K562 (cell line): ENCODE measurements around the gene PELI3. TPM values are rescaled to one million over a fixed set of nuclear protein-coding genes. Genes with fewer than 3 reads are reported as not detected.

Experiments
- ATAC-seq: fragments of 200-7000 bp; cut with Tn5 transposase; 3 replicates; pipeline ENCODE4 v1.9.1; 2020; ENCODE audit warnings: moderate library complexity
- BruUV-seq: library from RNA; stranded (reverse); fragments of 400-500 nt; replicated peaks from 2 replicates; lab custom pipeline; 2021; lab: Mats Ljungman, UMichigan
- CTCF ChIA-PET: fragments of 300-600 bp; formaldehyde crosslinking; extraction: SDS; loops from one replicate; lab custom pipeline; 2021; ENCODE audit warnings: low intra/inter-chr PET ratio; lab: Yijun Ruan, JAX
- POLR2A ChIA-PET: fragments of 300-600, 350-650 bp; sonication (Branson Sonifier 250); formaldehyde crosslinking; extraction: SDS; loops from one replicate; lab custom pipeline; 2021; ENCODE audit warnings: antibody characterized with exemption, inconsistent platforms; lab: Yijun Ruan, JAX
- DNase-seq, 4 experiments: peaks; one replicate each; pipeline versions ENCODE4 v3.0.0 to v3.0.0-alpha.2; 2011 to 2018; ENCODE audit warnings: low spot score in 3 of 4, mixed read lengths in 3 of 4; ENCODE audit errors: extremely low read depth in 1 of 4
- FAIRE-seq: peaks from 2 replicates; lab custom pipeline; 2011; peaks lifted over from hg19 to GRCh38; lab: Jason Lieb, UNC
- H2AFZ ChIP-seq: 2 replicates; pipeline ENCODE4 v1.6.0; 2011; ENCODE audit warnings: low read depth, low read length, control low read depth, inconsistent platforms
- H3K27ac ChIP-seq: fragments of 200-600 bp; 3 replicates; pipeline ENCODE4 v1.8.0; 2011; ENCODE audit warnings: low read depth, mild to moderate bottlenecking, control low read depth, inconsistent platforms, low read length, moderate library complexity, mixed read lengths; ENCODE audit errors: extremely low read depth
- H3K27me3 ChIP-seq, 2 experiments: fragments of 300-600 bp in 1 of 2; 2 replicates in 1 of 2; 3 replicates in 1 of 2; pipeline versions ENCODE4 v1.6.0 to v1.8.0; 2011; ENCODE audit warnings: inconsistent platforms in 2 of 2, low read length in 2 of 2, mild to moderate bottlenecking in 1 of 2, mixed read lengths in 1 of 2, moderate library complexity in 1 of 2; ENCODE audit not compliant: control insufficient read depth in 2 of 2, insufficient read depth in 2 of 2
- H3K36me3 ChIP-seq: fragments of 300-600 bp; 3 replicates; pipeline ENCODE4 v1.8.0; 2011; ENCODE audit warnings: mild to moderate bottlenecking, low read length, inconsistent platforms; ENCODE audit not compliant: control insufficient read depth, insufficient read depth
- H3K4me1 ChIP-seq, 2 experiments: fragments of 200-600 bp in 1 of 2; replicated peaks in 1 of 2; 2 replicates in 1 of 2; 3 replicates in 1 of 2; pipeline versions ENCODE4 v1.5.1 to v1.8.0; 2011; ENCODE audit warnings: inconsistent platforms in 2 of 2, low read length in 2 of 2, mild to moderate bottlenecking in 1 of 2, mixed read lengths in 1 of 2, moderate library complexity in 1 of 2; ENCODE audit not compliant: control insufficient read depth in 2 of 2, insufficient read depth in 2 of 2
- H3K4me2 ChIP-seq: 2 replicates; pipeline ENCODE4 v1.6.1; 2011; ENCODE audit warnings: low read length, control low read depth, inconsistent platforms, mixed read lengths; ENCODE audit not compliant: insufficient read depth
- H3K4me3 ChIP-seq: fragments of 200-600 bp; sonication (generic), shearing (Covaris generic); 2 replicates; pipeline ENCODE4 v1.5.1; 2016; ENCODE audit warnings: control low read depth, inconsistent platforms
- H3K79me2 ChIP-seq: fragments of 200-600 bp; 3 replicates; pipeline ENCODE4 v1.8.0; 2011; ENCODE audit warnings: low read length, inconsistent platforms; ENCODE audit not compliant: control insufficient read depth, insufficient read depth
- H3K9ac ChIP-seq, 2 experiments: 2 replicates each; pipeline versions ENCODE4 v1.6.0 to v1.6.1; 2011; ENCODE audit warnings: low read depth in 2 of 2, low read length in 2 of 2, control low read depth in 1 of 2, inconsistent platforms in 1 of 2, mild to moderate bottlenecking in 1 of 2, mixed read lengths in 1 of 2; ENCODE audit not compliant: insufficient read depth in 1 of 2
- H3K9me1 ChIP-seq: one replicate; pipeline ENCODE4 v1.6.0; 2011; ENCODE audit warnings: inconsistent platforms, mild to moderate bottlenecking, low read length, moderate library complexity; ENCODE audit not compliant: control insufficient read depth, insufficient read depth
- H3K9me3 ChIP-seq: replicated peaks from 2 replicates; pipeline ENCODE4 v1.5.1; 2011; ENCODE audit warnings: low read depth, low read length, inconsistent platforms; ENCODE audit not compliant: control insufficient read depth, insufficient read depth
- H4K20me1 ChIP-seq: replicated peaks from 2 replicates; pipeline ENCODE4 v1.6.1; 2011; ENCODE audit warnings: low read length, inconsistent platforms, mixed read lengths; ENCODE audit not compliant: control insufficient read depth, insufficient read depth
- CTCF ChIP-seq, 3 experiments: IDR thresholded peaks in 2 of 3; conservative IDR thresholded peaks in 1 of 3; 2 replicates each; pipeline ENCODE4 v1.5.1; 2011 to 2012; ENCODE audit warnings: low read length in 3 of 3, mild to moderate bottlenecking in 3 of 3, control low read depth in 2 of 3, improper control_type of control experiment in 1 of 3, inconsistent platforms in 1 of 3, low read depth in 1 of 3, mixed read lengths in 1 of 3, moderate library complexity in 1 of 3; ENCODE audit not compliant: insufficient read depth in 2 of 3
- FOXP1 ChIP-seq: sonication (generic); formaldehyde crosslinking; IDR thresholded peaks from 2 replicates; pipeline ENCODE4 v1.8.0; 2022; ENCODE audit warnings: mild to moderate bottlenecking, missing genetic modification reagents
- MAZ ChIP-seq, 2 experiments: fragments of 450-650 bp in 1 of 2; sonication (generic) in 1 of 2; formaldehyde crosslinking; IDR thresholded peaks in 1 of 2; conservative IDR thresholded peaks in 1 of 2; 2 replicates each; pipeline versions ENCODE4 v1.4.0 to v1.5.0; 2020; ENCODE audit warnings: mild to moderate bottlenecking in 1 of 2, missing genetic modification reagents in 1 of 2
- PHF8 ChIP-seq: fragments of 200-600 bp; sonication (generic); IDR thresholded peaks from 2 replicates; pipeline ENCODE4 v1.6.1; 2012; ENCODE audit warnings: mixed run types, mild to moderate bottlenecking, inconsistent platforms, low read length, moderate library complexity, borderline replicate concordance
- RB1 ChIP-seq: fragments of 450-650 bp; IDR thresholded peaks from 2 replicates; pipeline ENCODE4 v1.6.1; 2017; ENCODE audit warnings: low read depth, mild to moderate bottlenecking
- ZBTB40 ChIP-seq, 2 experiments: fragments of 450-650 bp in 1 of 2; sonication (generic) in 1 of 2; formaldehyde crosslinking in 1 of 2; IDR thresholded peaks; 2 replicates each; pipeline versions ENCODE4 v1.7.1 to v1.9.0; 2016 to 2022; ENCODE audit warnings: inconsistent platforms in 1 of 2, mild to moderate bottlenecking in 1 of 2, missing genetic modification reagents in 1 of 2
- WGBS: fragments of 100-300 bp; shearing (Covaris generic); methylation state at CpG from one replicate; pipeline ENCODE4 v1.1.6; 2016; ENCODE audit warnings: low coverage, mixed read lengths; ENCODE audit not compliant: insufficient coverage; ENCODE audit errors: missing lambda C conversion rate; 5-methylcytosine and 5-hydroxymethylcytosine counted together
- in situ Hi-C: fragments of 300-500 bp; cut with MboI; formaldehyde crosslinking; loops from 4 replicates; pipeline ENCODE4 v1.15.0; 2018; ENCODE audit warnings: inconsistent platforms, mixed read lengths
- intact Hi-C: fragments of 100-400 bp; cut with micrococcal nuclease; formaldehyde crosslinking; loops from 2 replicates; pipeline ENCODE4 v1.14.2; 2022
- polyA plus RNA-seq, 8 experiments: library from polyadenylated mRNA; depleted of rRNA in 4 of 8; stranded (reverse) in 5 of 8; unstranded in 3 of 8; fragments of >200 nt; fragmentation: Nextera tagmentation in 2 of 8; fragmentation: Illumina TruSeq in 1 of 8; extraction: Ambion mirVana in 2 of 8; extraction: Trizol in 1 of 8; gene quantifications; 2 replicates each; pipeline versions ENCODE4 v1.2.1 to v1.2.3, GENCODE V29; 2011 to 2014; ENCODE audit warnings: inconsistent platforms in 1 of 8, missing spikeins in 1 of 8
- total RNA-seq, 7 experiments: library from RNA; depleted of rRNA in 6 of 7; stranded (reverse); fragments of >200 nt in 6 of 7; fragmentation: Illumina TruSeq in 2 of 7; extraction: Trizol in 2 of 7; gene quantifications; 2 replicates each; pipeline versions ENCODE4 v1.2.1 to v1.2.3, GENCODE V29; 2011 to 2021; ENCODE audit warnings: low replicate concordance in 1 of 7

The PELI3 gene
- total and polyA plus RNA-seq, 9 of the 15 experiments (the other 6 are each of a cell fraction or from before 2014, with no cell fraction given): 0.17 to 4.2 (median 1.9) TPM

GRCh38 chr11:66467034-66467659 is 442 bp downstream of the PELI3 start:
- no TSS peak for BruUV-seq
- H3K4me2 ChIP-seq: peak overlapping the region; percentile 69
- no peak overlapping the region for H3K27ac ChIP-seq
- peaks cover 4% of the 10 kb centered on the region; the same call in 1 of the 2 replicates for H4K20me1 ChIP-seq
- POLR2A ChIA-PET: interaction anchor here (0.6 to 2.6 kb wide), 6 partner anchors 12 to 850 kb away, joined by 3 to 18 read pairs (median 4); partner anchors contain the start of genes DPP3 and MRPL11
- peak overlapping the region; percentile 35 to 83; a peak in 3 of 4 replicates for H3K9ac ChIP-seq
- H3K36me3 ChIP-seq: no peaks in the 10 kb centered on the region; the same call in 2 of the 3 replicates
- no peaks in the 10 kb centered on the region for H3K9me1 ChIP-seq
- intact Hi-C loops: no loop called here
- H3K27me3 ChIP-seq: no peaks in the 10 kb centered on the region
- peak overlapping the region; percentile 56 for H3K4me3 ChIP-seq
- H3K4me1 ChIP-seq: peaks cover 0 to 24% of the 10 kb centered on the region in 2 experiments; a peak in 3 of 5 replicates
- H2AFZ ChIP-seq: peak overlapping the region; percentile 74
- DNase-seq (peak in 2 of 4 experiments; percentile 51 to 62), ATAC-seq (peak; percentile 67), FAIRE-seq (no peak)
- CTCF ChIA-PET: interaction anchor here (0.7 kb wide), 1 partner anchor 58 kb away, joined by 6 read pairs; no protein-coding TSS in a partner anchor
- H3K9me3 ChIP-seq: no peaks in the 10 kb centered on the region
- 10% methylated on average over 28 of the region's 72 CpGs for WGBS
- H3K79me2 ChIP-seq: no peaks in the 10 kb centered on the region
- in situ Hi-C loops: no loop called here
- TF ChIP-seq ZBTB40 (IDR thresholded peaks at IDR 0.05): peak; percentile 41; the same call in 1 of the 2 replicates
- no peak for TF ChIP-seq ZBTB40 (CRISPR knock-in tag; IDR thresholded peaks at IDR 0.05)
- peak; percentile 4; the same call in 1 of the 2 replicates for TF ChIP-seq PHF8
- peak; percentile 41; the same call in 1 of the 2 replicates for TF ChIP-seq RB1
- peak in 2 of 3 experiments; percentile 30 to 48; a peak in 3 of 6 replicates for TF ChIP-seq CTCF (IDR thresholded peaks at IDR 0.05 in 2 of 3, conservative IDR thresholded peaks at IDR 0.05 in 1 of 3; ENCODE audit: insufficient read depth in 2 of 3, low read depth in 1 of 3, low read length in 3 of 3)
- 0 out of 4 replicates have a peak, but pooled peaks of 1 of the 2 experiments have one; percentile 19 for TF ChIP-seq MAZ (CRISPR knock-in tag; conservative IDR thresholded peaks at IDR 0.05 in 1 of 2, IDR thresholded peaks at IDR 0.05 in 1 of 2)
- TF ChIP-seq FOXP1 (CRISPR knock-in tag): 0 out of 2 replicates have a peak, but pooled peaks have one; percentile 23
